ENCODE data around the gene SLITRK3. TPM values are rescaled to one million over a fixed set of nuclear protein-coding genes. Genes with fewer than 3 reads are reported as not detected.
A peak's percentile ranks its signal among the peaks of the same experiment; 100 is the strongest.

SLITRK3 gene
- total and polyA plus RNA-seq, 2 experiments from 2014 or later, result 1.3 to 2.2 TPM

- H3K4me3 ChIP-seq, result no peak overlapping the region
- no peak overlapping the region for H3K27ac ChIP-seq
- DNase-seq (ENCODE audit: low spot score), result no peak
- H3K4me1 ChIP-seq (ENCODE audit: insufficient read depth), result no peaks in the 10 kb centered on the region
- no peaks in the 10 kb centered on the region for H3K9me2 ChIP-seq (replicated peaks; ENCODE audit: insufficient read depth)
- no peak for TF ChIP-seq EZH2phosphoT487 (IDR thresholded peaks at IDR 0.05; ENCODE audit: low read depth, severe bottlenecking, unreplicated experiment)
- peak; percentile 32 for TF ChIP-seq CTCF (IDR thresholded peaks at IDR 0.05; ENCODE audit: poor library complexity)
- no peak for TF ChIP-seq EZH2 (IDR thresholded peaks at IDR 0.05; ENCODE audit: borderline replicate concordance)
- H3K9me3 ChIP-seq (ENCODE audit: low read depth), result no peaks in the 10 kb centered on the region
- no peaks in the 10 kb centered on the region for H3K27me3 ChIP-seq
- no peaks in the 10 kb centered on the region for H3K36me3 ChIP-seq (replicated peaks; ENCODE audit: insufficient read depth, low read depth)
- no peak overlapping the region for H2AFZ ChIP-seq
- no peaks in the 10 kb centered on the region for H3K79me2 ChIP-seq
- no peak overlapping the region for H3K4me2 ChIP-seq
- no peaks in the 10 kb centered on the region for H4K20me1 ChIP-seq (ENCODE audit: insufficient read depth, poor library complexity, severe bottlenecking)
Measured at GRCh38 chr3:165210132-165210531, 13.9 kb upstream of the SLITRK3 start.

GRCh38 chr3:165206454-165207266 is 10.5 kb upstream of the SLITRK3 start:
- H4K20me1 ChIP-seq (ENCODE audit: insufficient read depth, poor library complexity, severe bottlenecking), result no peaks in the 10 kb centered on the region
- no peaks in the 10 kb centered on the region for H3K27me3 ChIP-seq
- H3K4me2 ChIP-seq, result peak overlapping the region; percentile 76
- peak overlapping the region; percentile 6 for H3K4me3 ChIP-seq
- WGBS (ENCODE audit: low lambda C conversion rate, missing lambda C conversion rate), result 21% methylated on average over 26 of the region's 26 CpGs
- H3K9me2 ChIP-seq (replicated peaks; ENCODE audit: insufficient read depth), result no peaks in the 10 kb centered on the region
- no peaks in the 10 kb centered on the region for H3K36me3 ChIP-seq (replicated peaks; ENCODE audit: insufficient read depth, low read depth)
- no peak for TF ChIP-seq EZH2 (IDR thresholded peaks at IDR 0.05; ENCODE audit: borderline replicate concordance)
- peak; percentile 96 for TF ChIP-seq CTCF (IDR thresholded peaks at IDR 0.05; ENCODE audit: poor library complexity)
- no peak overlapping the region for H3K27ac ChIP-seq
- H3K79me2 ChIP-seq, result no peaks in the 10 kb centered on the region
- peak overlapping the region; percentile 23 for H2AFZ ChIP-seq
- peak; percentile 91 for DNase-seq (ENCODE audit: low spot score)
- H3K4me1 ChIP-seq (ENCODE audit: insufficient read depth), result no peaks in the 10 kb centered on the region
- H3K9me3 ChIP-seq (ENCODE audit: low read depth), result no peaks in the 10 kb centered on the region

- TF ChIP-seq EZH2phosphoT487 (IDR thresholded peaks at IDR 0.05; ENCODE audit: low read depth, severe bottlenecking, unreplicated experiment) (no peak), EZH2 (IDR thresholded peaks at IDR 0.05; ENCODE audit: borderline replicate concordance) (no peak)
- Histone ChIP-seq H3K4me1 (ENCODE audit: insufficient read depth) (no peaks in the 10 kb centered on the region), H3K27me3 (no peaks in the 10 kb centered on the region), H4K20me1 (ENCODE audit: insufficient read depth, poor library complexity, severe bottlenecking) (no peaks in the 10 kb centered on the region), H3K4me3 (no peak overlapping the region), H3K27ac (no peak overlapping the region), H2AFZ (no peak overlapping the region), H3K9me2 (replicated peaks; ENCODE audit: insufficient read depth) (no peaks in the 10 kb centered on the region), H3K4me2 (no peak overlapping the region), H3K79me2 (no peaks in the 10 kb centered on the region), H3K9me3 (ENCODE audit: low read depth) (no peaks in the 10 kb centered on the region), H3K36me3 (replicated peaks; ENCODE audit: insufficient read depth, low read depth) (no peaks in the 10 kb centered on the region)
- 97% methylated on average over 1 of the region's 1 CpG for whole genome bisulfite sequencing (ENCODE audit: low lambda C conversion rate, missing lambda C conversion rate)
- DNase-seq (ENCODE audit: low spot score), result no peak
Measured at GRCh38 chr3:165204445-165204844, 8.3 kb upstream of the SLITRK3 start.

- no peak overlapping the region for H3K4me3 ChIP-seq
- H3K4me2 ChIP-seq, result no peak overlapping the region
- no peaks in the 10 kb centered on the region for H3K9me2 ChIP-seq (replicated peaks; ENCODE audit: insufficient read depth)
- no peak for DNase-seq (ENCODE audit: low spot score)
- H3K9me3 ChIP-seq (ENCODE audit: low read depth), result no peaks in the 10 kb centered on the region
- no peaks in the 10 kb centered on the region for H3K79me2 ChIP-seq
- H3K27me3 ChIP-seq, result peaks cover 10% of the 10 kb centered on the region
- no peaks in the 10 kb centered on the region for H3K4me1 ChIP-seq (ENCODE audit: insufficient read depth)
- H2AFZ ChIP-seq, result no peak overlapping the region
- H3K36me3 ChIP-seq (replicated peaks; ENCODE audit: insufficient read depth, low read depth), result no peaks in the 10 kb centered on the region
- TF ChIP-seq EZH2phosphoT487 (IDR thresholded peaks at IDR 0.05; ENCODE audit: low read depth, severe bottlenecking, unreplicated experiment), result no peak
- no peak for TF ChIP-seq EZH2 (IDR thresholded peaks at IDR 0.05; ENCODE audit: borderline replicate concordance)
- no peak for TF ChIP-seq CTCF (IDR thresholded peaks at IDR 0.05; ENCODE audit: poor library complexity)
- H3K27ac ChIP-seq, result no peak overlapping the region
- no peaks in the 10 kb centered on the region for H4K20me1 ChIP-seq (ENCODE audit: insufficient read depth, poor library complexity, severe bottlenecking)
- 93% methylated on average over 5 of the region's 5 CpGs for WGBS (ENCODE audit: low lambda C conversion rate, missing lambda C conversion rate)
Measured at GRCh38 chr3:165202995-165203394, 6.8 kb upstream of the SLITRK3 start.

Measured in hepatocyte (in vitro differentiated cells).